HCT116 (cell line): ENCODE measurements around the gene GCSAM. TPM values are rescaled to one million over a fixed set of nuclear protein-coding genes. Genes with fewer than 3 reads are reported as not detected.

ENCODE experiments used
- ATAC-seq: fragments of 200-7000 bp; cut with Tn5 transposase; 2 replicates; pipeline ENCODE4 v1.9.1; 2020; ENCODE audit warnings: mild to moderate bottlenecking, moderate library complexity
- BruUV-seq: library from RNA; stranded (reverse); fragments of 400-500 nt; replicated peaks from 2 replicates; lab custom pipeline; 2021; lab: Mats Ljungman, UMichigan
- CTCF ChIA-PET: fragments of 300-600 bp; sonication (Branson Sonifier 250); formaldehyde crosslinking; loops from one replicate; lab custom pipeline; 2021; ENCODE audit warnings: antibody characterized with exemption; lab: Charles Lee
- POLR2A ChIA-PET: fragments of 300-600, 350-600 bp; sonication (Branson Sonifier 250); formaldehyde crosslinking; loops from one replicate; lab custom pipeline; 2021; ENCODE audit warnings: antibody characterized with exemption; lab: Charles Lee
- RAD21 ChIA-PET, 2 experiments: fragments of 300-600 bp; sonication (Branson Sonifier 250); formaldehyde crosslinking; loops; one replicate each; lab custom pipeline; 2023; ENCODE audit warnings: low total read pairs in 2 of 2; ENCODE audit not compliant: uncharacterized antibody in 2 of 2, unreplicated experiment in 2 of 2, low non-redundant PET in 1 of 2; lab: Charles Lee
- DNase-seq: peaks from one replicate; pipeline ENCODE4 v3.0.0-alpha.2; 2010; ENCODE audit warnings: low read depth, low spot score
- H2AFZ ChIP-seq: fragments of 200-600 bp; shearing (Covaris generic), sonication (generic); 2 replicates; pipeline ENCODE4 v1.6.1; 2017; ENCODE audit warnings: low read depth, mixed run types, mixed read lengths, antibody characterized with exemption, low read length; ENCODE audit not compliant: poor library complexity, severe bottlenecking
- H3K27ac ChIP-seq: 2 replicates; pipeline ENCODE4 v1.5.1; 2012; ENCODE audit warnings: low read depth, low read length
- H3K27me3 ChIP-seq: fragments of 200-600 bp; sonication (generic); 2 replicates; pipeline ENCODE4 v1.6.1; 2016; ENCODE audit warnings: mixed run types, low read length, mixed read lengths; ENCODE audit not compliant: insufficient read depth
- H3K36me3 ChIP-seq, 2 experiments: fragments of 200-500 bp in 1 of 2; fragments of 200-600 bp in 1 of 2; sonication (Bioruptor generic) in 1 of 2; sonication (generic) in 1 of 2; 2 replicates each; pipeline versions ENCODE4 v1.5.1 to v1.6.1; 2014 to 2016; ENCODE audit warnings: low read length in 2 of 2, inconsistent platforms in 1 of 2, mixed read lengths in 1 of 2, mixed run types in 1 of 2; ENCODE audit not compliant: insufficient read depth in 2 of 2, control insufficient read depth in 1 of 2
- H3K4me1 ChIP-seq, 2 experiments: fragments of 200-600 bp in 1 of 2; sonication (generic) in 1 of 2; 2 replicates each; pipeline versions ENCODE4 v1.5.1 to v1.6.1; 2012 to 2017; ENCODE audit warnings: low read length in 2 of 2, inconsistent platforms in 1 of 2, mild to moderate bottlenecking in 1 of 2, mixed read lengths in 1 of 2, mixed run types in 1 of 2, moderate library complexity in 1 of 2; ENCODE audit not compliant: insufficient read depth in 2 of 2, control insufficient read depth in 1 of 2
- H3K4me2 ChIP-seq: fragments of 200-600 bp; sonication (generic); 2 replicates; pipeline ENCODE4 v1.6.1; 2017; ENCODE audit warnings: mixed run types, low read length, mixed read lengths
- H3K4me3 ChIP-seq, 2 experiments: fragments of 200-600 bp in 1 of 2; sonication (generic) in 1 of 2; replicated peaks in 1 of 2; 2 replicates each; pipeline ENCODE4 v1.5.1; 2011 to 2016; ENCODE audit warnings: low read length in 2 of 2, control low read depth in 1 of 2, low read depth in 1 of 2, mild to moderate bottlenecking in 1 of 2, mixed read lengths in 1 of 2, mixed run types in 1 of 2
- H3K79me2 ChIP-seq: fragments of 200-600 bp; sonication (generic); 2 replicates; pipeline ENCODE4 v1.6.1; 2017; ENCODE audit warnings: mild to moderate bottlenecking, mixed run types, low read length, moderate library complexity, mixed read lengths; ENCODE audit not compliant: insufficient read depth
- H3K9ac ChIP-seq: fragments of 200-600 bp; sonication (generic); 2 replicates; pipeline ENCODE4 v1.6.1; 2016; ENCODE audit warnings: low read length, mixed read lengths
- H3K9me2 ChIP-seq: fragments of 200-600 bp; sonication (generic), shearing (Covaris generic); 2 replicates; pipeline ENCODE4 v1.6.1; 2017; ENCODE audit warnings: mixed run types, mild to moderate bottlenecking, moderate library complexity; ENCODE audit not compliant: insufficient read depth
- H3K9me3 ChIP-seq, 2 experiments: fragments of 200-500 bp in 1 of 2; fragments of 200-600 bp in 1 of 2; sonication (Bioruptor generic) in 1 of 2; sonication (generic) in 1 of 2; 2 replicates each; pipeline ENCODE4 v1.6.1; 2014 to 2017; ENCODE audit warnings: low read length in 2 of 2, mixed read lengths in 2 of 2, inconsistent platforms in 1 of 2, low read depth in 1 of 2, mild to moderate bottlenecking in 1 of 2, mixed run types in 1 of 2, moderate library complexity in 1 of 2; ENCODE audit not compliant: control insufficient read depth in 1 of 2, insufficient read depth in 1 of 2
- H4K20me1 ChIP-seq: fragments of 200-600 bp; sonication (generic), shearing (Covaris generic); 2 replicates; pipeline ENCODE4 v1.6.1; 2017; ENCODE audit warnings: mixed run types, mild to moderate bottlenecking, moderate library complexity; ENCODE audit not compliant: insufficient read depth
- CEBPB ChIP-seq: IDR thresholded peaks from 2 replicates; pipeline ENCODE4 v1.6.1; 2012; ENCODE audit warnings: low read depth
- EGR1 ChIP-seq: IDR thresholded peaks from 2 replicates; pipeline ENCODE4 v1.6.1; 2012; ENCODE audit warnings: low read depth
- ELF1 ChIP-seq: IDR thresholded peaks from 2 replicates; pipeline ENCODE4 v1.6.1; 2012; ENCODE audit warnings: low read depth, borderline replicate concordance
- JUND ChIP-seq: IDR thresholded peaks from 2 replicates; pipeline ENCODE4 v1.6.1; 2012
- RAD21 ChIP-seq: IDR thresholded peaks from 2 replicates; pipeline ENCODE4 v1.6.1; 2012; ENCODE audit warnings: low read depth, mild to moderate bottlenecking
- SRF ChIP-seq: IDR thresholded peaks from 2 replicates; pipeline ENCODE4 v1.6.1; 2012; ENCODE audit warnings: low read depth
- YY1 ChIP-seq: IDR thresholded peaks from 2 replicates; pipeline ENCODE4 v1.6.1; 2011; ENCODE audit warnings: low read length, low read depth, moderate library complexity, mild to moderate bottlenecking; ENCODE audit not compliant: insufficient replicate concordance; ENCODE audit errors: extremely low read depth
- ZFX ChIP-seq: fragments of 450-650 bp; IDR thresholded peaks from 2 replicates; pipeline ENCODE4 v1.6.1; 2017
- intact Hi-C: fragments of 100-400 bp; cut with micrococcal nuclease; formaldehyde crosslinking; loops from 2 replicates; pipeline ENCODE4 v1.10.0; 2022
- total RNA-seq: library from RNA; stranded (reverse); gene quantifications from one replicate; pipeline ENCODE4 v1.2.1, GENCODE V29; 2021; ENCODE audit not compliant: unreplicated experiment
- TF ChIP-seq, protein P1 (sequence below), 3 experiments: fragments of 200-600 bp in 1 of 3; sonication (generic) in 1 of 3; IDR thresholded peaks in 2 of 3; conservative IDR thresholded peaks in 1 of 3; 2 replicates each; pipeline ENCODE4 v1.5.1; 2012 to 2017; ENCODE audit warnings: low read depth in 2 of 3, low read length in 2 of 3, antibody characterized with exemption in 1 of 3, borderline replicate concordance in 1 of 3, control low read depth in 1 of 3, mild to moderate bottlenecking in 1 of 3, mixed read lengths in 1 of 3, mixed run types in 1 of 3, moderate library complexity in 1 of 3; ENCODE audit not compliant: insufficient read depth in 1 of 3
- TF ChIP-seq, protein P2 (sequence below): IDR thresholded peaks from 2 replicates; pipeline ENCODE4 v1.6.1; 2012

Gene GCSAM
- total RNA-seq, 1 experiment from 2014 or later, result not detected

DNA sequence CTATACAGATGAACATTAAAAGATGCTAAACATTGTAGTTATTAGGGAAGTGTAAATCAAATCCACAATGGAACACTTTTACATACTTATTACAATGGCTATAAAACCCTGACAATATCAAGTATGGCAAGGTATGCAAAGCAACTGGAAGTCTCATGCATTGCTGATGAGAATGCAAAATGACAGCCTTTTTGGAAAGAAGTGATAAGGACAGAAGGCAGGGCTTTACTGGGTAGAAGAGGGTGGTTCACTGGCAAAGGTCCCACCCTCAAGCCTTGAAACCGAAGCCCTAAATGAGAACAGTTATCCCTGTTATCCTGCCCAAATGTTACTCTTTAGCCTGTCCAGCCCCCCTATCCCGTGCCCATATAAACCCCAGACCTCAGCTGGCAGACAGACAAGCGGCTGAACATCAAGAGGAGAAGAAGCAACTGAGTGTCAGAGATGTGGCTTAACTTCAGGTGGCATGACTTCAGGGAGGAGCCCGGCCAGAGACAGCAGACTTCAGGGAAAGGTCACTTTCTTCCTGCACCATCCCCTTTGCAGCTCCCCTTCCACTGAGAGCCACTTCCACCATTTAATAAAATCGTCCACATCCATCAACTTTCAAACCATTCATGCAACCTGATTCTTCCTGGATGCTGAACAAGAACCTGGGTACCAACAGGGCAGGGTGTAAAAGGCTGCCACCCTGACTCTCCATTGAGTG lies 732 bp upstream of the GCSAM start:
- ChIA-PET POLR2A (no interaction called here), RAD21 (no interaction called here), CTCF (no interaction called here)
- Histone ChIP-seq H3K9me2 (no peaks in the 10 kb centered on the region), H3K79me2 (no peaks in the 10 kb centered on the region), H3K36me3 (peaks cover 2 to 4% of the 10 kb centered on the region in 2 experiments; a peak in 1 of 4 replicates), H3K9me3 (no peaks in the 10 kb centered on the region), H3K9ac (no peak overlapping the region), H3K27ac (no peak overlapping the region), H3K4me2 (no peak overlapping the region), H4K20me1 (no peaks in the 10 kb centered on the region), H2AFZ (no peak overlapping the region), H3K4me1 (no peaks in the 10 kb centered on the region; a peak in 1 of 4 replicates), H3K4me3 (no peak overlapping the region), H3K27me3 (no peaks in the 10 kb centered on the region)
- DNase-seq, result no peak
- BruUV-seq, result no TSS peak
- TF ChIP-seq, protein P1, sequence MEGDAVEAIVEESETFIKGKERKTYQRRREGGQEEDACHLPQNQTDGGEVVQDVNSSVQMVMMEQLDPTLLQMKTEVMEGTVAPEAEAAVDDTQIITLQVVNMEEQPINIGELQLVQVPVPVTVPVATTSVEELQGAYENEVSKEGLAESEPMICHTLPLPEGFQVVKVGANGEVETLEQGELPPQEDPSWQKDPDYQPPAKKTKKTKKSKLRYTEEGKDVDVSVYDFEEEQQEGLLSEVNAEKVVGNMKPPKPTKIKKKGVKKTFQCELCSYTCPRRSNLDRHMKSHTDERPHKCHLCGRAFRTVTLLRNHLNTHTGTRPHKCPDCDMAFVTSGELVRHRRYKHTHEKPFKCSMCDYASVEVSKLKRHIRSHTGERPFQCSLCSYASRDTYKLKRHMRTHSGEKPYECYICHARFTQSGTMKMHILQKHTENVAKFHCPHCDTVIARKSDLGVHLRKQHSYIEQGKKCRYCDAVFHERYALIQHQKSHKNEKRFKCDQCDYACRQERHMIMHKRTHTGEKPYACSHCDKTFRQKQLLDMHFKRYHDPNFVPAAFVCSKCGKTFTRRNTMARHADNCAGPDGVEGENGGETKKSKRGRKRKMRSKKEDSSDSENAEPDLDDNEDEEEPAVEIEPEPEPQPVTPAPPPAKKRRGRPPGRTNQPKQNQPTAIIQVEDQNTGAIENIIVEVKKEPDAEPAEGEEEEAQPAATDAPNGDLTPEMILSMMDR (IDR thresholded peaks at IDR 0.05 in 2 of 3, conservative IDR thresholded peaks at IDR 0.05 in 1 of 3; ENCODE audit: borderline replicate concordance in 1 of 3, insufficient read depth in 1 of 3, low read depth in 2 of 3, low read length in 2 of 3), result no peak
- TF ChIP-seq ZFX (no peak), RAD21 (no peak), YY1 (no peak), CEBPB (no peak), EGR1 (no peak), JUND (no peak), SRF (no peak), ELF1 (no peak)
- TF ChIP-seq, protein P2, sequence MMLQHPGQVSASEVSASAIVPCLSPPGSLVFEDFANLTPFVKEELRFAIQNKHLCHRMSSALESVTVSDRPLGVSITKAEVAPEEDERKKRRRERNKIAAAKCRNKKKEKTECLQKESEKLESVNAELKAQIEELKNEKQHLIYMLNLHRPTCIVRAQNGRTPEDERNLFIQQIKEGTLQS, result no peak
- no peak for ATAC-seq
- intact Hi-C loops, result no loop called here
